H1 (cell line): ENCODE measurements around the gene CPNE4. TPM values are rescaled to one million over a fixed set of nuclear protein-coding genes. Genes with fewer than 3 reads are reported as not detected.

ENCODE experiments used
- BACH1 ChIP-seq: IDR thresholded peaks from 2 replicates; pipeline ENCODE4 v1.6.1; 2012; ENCODE audit warnings: low read length, improper control_type of control experiment
- CEBPB ChIP-seq: IDR thresholded peaks from 2 replicates; pipeline ENCODE4 v1.6.1; 2012; ENCODE audit warnings: low read depth, low read length
- CTBP2 ChIP-seq: IDR thresholded peaks from 2 replicates; pipeline ENCODE4 v1.7.0; 2011; ENCODE audit warnings: borderline replicate concordance, mild to moderate bottlenecking, moderate library complexity, mixed read lengths, low read length; ENCODE audit not compliant: insufficient read depth, insufficient read length
- SP1 ChIP-seq: IDR thresholded peaks from 2 replicates; pipeline ENCODE4 v1.6.1; 2011; ENCODE audit warnings: low read depth, low read length
- polyA plus RNA-seq, 7 experiments: library from polyadenylated mRNA; depleted of rRNA in 3 of 7; stranded (reverse) in 5 of 7; unstranded in 2 of 7; fragments of >200 nt in 5 of 7; fragments of 200-250 nt in 2 of 7; gene quantifications; 1 replicate in 5 of 7; 2 replicates in 1 of 7; 4 replicates in 1 of 7; pipeline versions ENCODE4 v1.2.1 to v1.2.3, GENCODE V29; 2011 to 2013; ENCODE audit warnings: missing spikeins in 2 of 7, mixed read lengths in 2 of 7
- total RNA-seq: library from RNA; stranded (reverse); fragmentation: NEBNext Ultra II Directional; extraction: Animal tissue kit (Norgen Biotek cat#: 25700); gene quantifications from 2 replicates; pipeline ENCODE4 v1.2.1, GENCODE V29; 2021

The CPNE4 gene
- total and polyA plus RNA-seq, 2 of the 8 experiments (the other 6 are each of a cell fraction or from before 2014, with no cell fraction given): 0.82 to 3.8 TPM

GRCh38 chr3:131755380-131755779 is 279.4 kb downstream of the CPNE4 start (continued):
- no peak for TF ChIP-seq BACH1
- TF ChIP-seq SP1: no peak
- no peak for TF ChIP-seq CTBP2
- no peak for TF ChIP-seq CEBPB
